Cerebellar nuclear complex (tissue), 1 donor: Measurements from ENCODE around the gene WDR81.
"Not testable (repeated sequence)": the region's sequence is repeated elsewhere in the genome, so short reads cannot be mapped to it uniquely, and the experiment has no call there.

Experiments used
- DNase-seq, 2 experiments: peaks; one replicate each; lab custom pipeline; 2025; lab: John Stamatoyannopoulos, UW

The WDR81 gene

GRCh38 chr17:1730326-1731193 is 6.1 kb downstream of the WDR81 start:
- peak in 1 of 2 experiments; percentile 3 for DNase-seq

- DNase-seq, result no peak
These were observed 6.6 kb downstream of the WDR81 start for GRCh38 chr17:1731194-1731506.

- DNase-seq, result no peak
These were observed 7.8 kb downstream of the WDR81 start for GRCh38 chr17:1732241-1732832.

GRCh38 chr17:1732833-1733321 is 8.4 kb downstream of the WDR81 start:
- DNase-seq, result no peak

DNA sequence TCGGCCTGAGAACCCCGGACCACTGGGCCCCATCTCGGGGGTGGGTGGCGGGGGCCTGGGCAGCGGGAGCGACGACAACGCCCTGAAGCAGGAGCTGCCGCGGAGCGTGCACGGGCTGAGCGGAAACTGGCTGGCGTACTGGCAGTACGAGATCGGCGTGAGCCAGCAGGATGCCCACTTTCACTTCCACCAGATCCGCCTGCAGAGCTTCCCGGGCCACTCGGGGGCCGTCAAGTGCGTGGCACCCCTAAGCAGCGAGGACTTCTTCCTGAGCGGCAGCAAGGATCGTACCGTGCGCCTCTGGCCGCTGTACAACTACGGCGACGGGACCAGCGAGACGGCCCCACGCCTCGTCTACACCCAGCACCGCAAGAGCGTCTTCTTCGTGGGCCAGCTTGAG is 9.3 kb downstream of the WDR81 start:
- no peak for DNase-seq

DNA sequence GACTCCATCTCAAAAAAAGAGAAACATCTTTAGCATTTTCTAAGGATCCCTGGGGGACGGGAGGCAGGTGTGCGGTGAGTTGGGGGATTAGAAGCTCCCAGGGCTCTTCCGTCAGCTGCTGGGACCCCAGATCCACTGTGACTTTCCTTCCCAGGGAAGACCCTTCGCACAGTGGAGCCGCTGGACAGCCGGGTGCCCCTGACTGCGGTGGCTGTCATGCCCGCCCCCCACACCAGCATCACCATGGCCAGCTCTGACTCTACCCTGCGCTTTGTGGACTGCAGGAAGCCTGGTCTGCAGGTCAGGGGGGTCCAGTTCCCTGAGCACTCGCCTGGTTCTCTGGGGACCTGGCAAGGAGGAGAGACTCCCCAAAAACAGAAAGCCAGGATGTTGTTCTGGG is 10.9 kb downstream of the WDR81 start:
- DNase-seq, result no peak

DNA sequence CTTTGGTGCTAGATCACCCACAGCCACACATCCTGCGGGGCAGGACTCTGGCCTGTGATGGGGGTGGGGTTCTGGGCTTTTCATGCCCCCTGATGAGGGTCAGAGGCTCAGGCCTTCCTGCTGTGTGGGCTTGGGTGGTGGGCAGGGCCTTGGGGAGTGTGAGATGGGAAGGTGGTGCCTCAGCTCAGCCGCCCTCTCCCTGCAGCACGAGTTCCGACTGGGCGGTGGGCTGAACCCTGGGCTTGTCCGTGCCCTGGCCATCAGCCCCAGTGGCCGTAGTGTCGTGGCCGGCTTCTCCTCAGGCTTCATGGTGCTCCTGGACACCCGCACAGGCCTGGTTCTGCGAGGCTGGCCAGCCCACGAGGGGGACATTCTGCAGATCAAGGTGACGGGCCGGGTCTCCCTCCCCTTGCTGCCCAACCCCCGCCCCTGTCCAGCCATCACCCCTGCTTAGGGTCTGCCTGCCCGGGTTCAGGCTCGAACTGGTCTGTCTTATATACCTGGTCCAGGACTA is 11.4 kb downstream of the WDR81 start:
- DNase-seq, result no peak

DNA sequence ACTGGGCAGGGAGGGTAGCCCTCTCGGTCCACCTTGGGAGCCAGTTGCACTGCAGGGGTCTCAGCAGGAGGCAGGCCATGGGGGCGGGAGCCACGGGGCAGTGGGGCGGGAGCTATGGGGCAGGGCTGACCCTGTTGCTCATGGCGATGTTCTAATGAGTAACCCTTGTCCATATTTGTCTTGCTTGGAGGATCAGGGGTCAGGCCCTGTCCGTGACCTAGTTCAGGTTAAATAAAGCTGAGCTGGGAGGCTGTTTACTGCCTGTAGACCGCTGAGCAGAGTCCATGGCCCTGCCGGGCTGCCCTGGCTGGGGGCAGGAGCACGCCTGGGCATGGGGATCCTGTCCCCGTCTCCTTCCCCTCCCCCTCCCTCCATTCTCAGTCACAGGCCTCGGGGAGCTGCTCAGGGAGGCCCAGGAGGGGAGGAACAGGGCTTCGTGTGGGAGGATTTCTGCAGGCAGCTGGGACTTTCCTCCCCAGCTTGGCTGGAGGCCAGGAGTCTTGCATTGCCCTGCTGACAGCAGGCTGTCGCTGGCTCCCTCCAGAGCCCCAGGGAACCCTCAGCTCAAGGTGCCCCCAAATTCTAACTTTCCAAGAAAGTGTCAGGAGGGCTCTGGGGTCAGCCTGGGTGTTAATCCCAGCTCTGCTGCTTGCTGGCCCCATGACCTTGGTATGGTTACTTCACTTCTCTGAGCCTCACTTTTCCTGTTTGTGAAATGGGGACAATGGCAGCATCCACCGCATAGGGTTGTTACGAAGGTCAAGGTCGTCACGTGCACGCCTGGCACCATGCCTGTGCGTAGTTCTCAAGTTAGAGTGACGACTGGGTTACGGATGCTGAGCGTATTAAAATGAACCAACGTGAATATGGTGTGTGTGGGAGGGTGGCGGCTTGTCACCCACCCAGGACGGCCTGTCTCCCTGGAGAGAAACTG is 12.1 kb downstream of the WDR81 start:
- DNase-seq, result no peak

DNA sequence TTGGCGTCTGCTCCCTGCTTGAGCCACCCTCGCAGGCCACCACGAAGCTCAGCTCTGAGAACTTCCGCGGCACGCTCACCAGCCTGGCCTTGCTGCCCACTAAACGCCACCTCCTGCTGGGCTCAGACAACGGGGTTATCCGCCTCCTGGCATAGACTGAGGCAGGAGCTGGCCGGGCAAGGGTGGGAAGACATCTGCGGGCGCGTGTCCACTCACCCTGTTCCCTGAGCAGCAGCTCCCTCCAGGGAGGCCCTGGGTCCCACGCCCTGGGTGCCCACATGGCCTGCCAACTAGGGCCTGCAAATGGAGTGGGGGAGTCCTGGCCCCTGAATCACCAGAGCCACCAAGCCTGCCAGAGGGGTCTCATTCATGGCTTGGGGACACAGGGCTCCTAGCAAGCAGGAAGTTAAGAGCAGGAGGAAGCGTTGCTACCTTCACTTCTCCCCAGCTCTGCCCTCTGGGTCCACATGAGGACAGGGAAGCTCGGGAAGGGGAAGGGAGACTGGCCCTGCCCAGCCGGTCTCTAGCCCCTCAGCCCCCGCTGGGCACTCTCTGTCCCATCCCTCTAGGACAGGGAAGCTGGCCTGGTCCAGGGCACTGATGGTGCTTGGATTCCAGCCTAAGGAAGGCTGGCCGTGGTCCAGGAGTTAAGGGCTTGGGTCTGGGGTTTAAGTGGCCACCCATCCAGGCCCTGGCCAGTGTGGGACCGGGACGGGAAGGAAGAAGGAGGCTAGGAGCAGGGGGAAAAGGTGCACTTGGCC is 13.2 kb downstream of the WDR81 start:
- DNase-seq, result no peak

GRCh38 chr17:1741899-1742298 is 17.4 kb downstream of the WDR81 start:
- not testable (repeated sequence) for DNase-seq

GRCh38 chr17:1742371-1743087 is 18.0 kb downstream of the WDR81 start, which contains the start of gene SERPINF2:
SERPINF2 (plus strand) TSS chr17:1742871; CDS start chr17:1744996, 2,125 bp downstream.
- no peak for DNase-seq

- DNase-seq, result no peak
These were observed 18.6 kb downstream of the WDR81 start for GRCh38 chr17:1743088-1743439.

GRCh38 chr17:1744551-1745512 is 20.3 kb downstream of the WDR81 start:
- DNase-seq, result no peak

DNA sequence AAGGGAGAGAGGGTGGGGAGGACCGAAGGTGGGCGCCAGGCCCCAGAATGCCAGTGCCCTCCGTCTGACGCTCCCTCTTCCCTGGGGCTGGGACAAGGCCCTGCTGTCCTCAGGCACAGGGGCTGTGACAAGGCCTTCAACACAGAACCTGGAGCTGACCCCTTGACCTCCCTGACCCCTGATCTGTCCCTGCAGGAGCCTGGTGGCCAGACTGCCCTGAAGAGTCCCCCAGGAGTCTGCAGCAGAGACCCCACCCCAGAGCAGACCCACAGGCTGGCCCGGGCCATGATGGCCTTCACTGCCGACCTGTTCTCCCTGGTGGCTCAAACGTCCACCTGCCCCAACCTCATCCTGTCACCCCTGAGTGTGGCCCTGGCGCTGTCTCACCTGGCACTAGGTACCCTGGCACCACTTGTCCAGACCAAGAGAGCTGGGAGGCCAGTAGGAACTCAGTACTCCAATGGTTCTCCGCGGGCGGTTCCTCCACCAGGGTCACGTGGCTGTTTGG is 21.1 kb downstream of the WDR81 start:
- DNase-seq, result no peak

- no peak for DNase-seq
These were observed 22.6 kb downstream of the WDR81 start for GRCh38 chr17:1746975-1747543.

DNA sequence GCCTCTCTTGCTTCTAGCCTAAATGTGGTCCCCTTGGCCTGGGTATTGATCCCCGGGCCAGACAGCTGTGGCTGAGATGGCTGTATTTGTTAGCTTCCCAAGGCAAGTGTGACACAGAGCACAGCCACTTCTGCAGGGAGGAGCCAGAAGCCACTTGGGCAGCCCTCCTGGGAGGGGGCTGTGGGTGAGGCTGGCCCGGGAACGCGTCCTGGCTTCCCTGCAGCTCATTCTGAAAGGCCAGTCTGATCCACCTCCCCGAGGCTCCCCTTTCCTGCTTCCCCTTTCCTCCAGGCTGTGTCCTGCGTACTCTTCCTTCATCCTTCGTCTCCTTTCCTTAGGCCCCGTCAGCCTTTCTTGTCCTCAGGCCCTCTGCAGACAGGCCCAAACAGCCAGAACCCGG is 26.1 kb downstream of the WDR81 start:
- no peak for DNase-seq

DNA sequence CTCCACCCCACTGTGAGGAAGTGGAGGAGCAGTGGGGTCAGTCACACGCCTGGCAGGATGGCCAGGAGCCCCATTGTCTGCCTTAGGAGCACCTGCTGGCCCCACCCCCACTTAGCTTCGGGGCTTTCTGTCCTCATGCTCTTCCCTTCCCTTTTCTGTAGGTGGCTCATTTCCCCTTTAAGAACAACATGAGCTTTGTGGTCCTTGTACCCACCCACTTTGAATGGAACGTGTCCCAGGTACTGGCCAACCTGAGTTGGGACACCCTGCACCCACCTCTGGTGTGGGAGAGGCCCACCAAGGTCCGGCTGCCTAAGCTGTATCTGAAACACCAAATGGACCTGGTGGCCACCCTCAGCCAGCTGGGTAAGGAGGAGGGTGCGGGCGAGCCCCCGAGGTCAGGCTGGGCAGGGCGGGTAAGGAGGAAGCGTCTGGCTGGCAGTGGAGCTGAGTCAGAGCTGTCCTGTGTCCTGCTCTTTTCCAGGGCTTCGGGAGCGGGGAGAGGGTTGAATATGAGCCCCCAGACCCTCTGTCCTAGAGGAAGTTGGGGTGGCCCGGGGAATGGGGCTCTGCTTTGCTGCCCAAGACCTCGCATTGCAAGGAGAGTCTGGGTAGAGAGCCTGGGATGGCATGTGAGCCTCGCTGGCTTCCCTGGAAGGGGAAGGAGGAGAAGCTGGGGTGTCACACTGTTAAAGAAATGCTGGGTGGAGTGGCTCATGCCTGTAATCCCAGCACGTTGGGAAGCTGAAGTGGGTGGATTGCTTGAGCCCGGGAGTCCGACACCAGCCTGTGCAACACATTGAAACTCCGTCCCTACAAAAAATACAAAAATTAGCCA is 28.1 kb downstream of the WDR81 start:
- no peak for DNase-seq

DNA sequence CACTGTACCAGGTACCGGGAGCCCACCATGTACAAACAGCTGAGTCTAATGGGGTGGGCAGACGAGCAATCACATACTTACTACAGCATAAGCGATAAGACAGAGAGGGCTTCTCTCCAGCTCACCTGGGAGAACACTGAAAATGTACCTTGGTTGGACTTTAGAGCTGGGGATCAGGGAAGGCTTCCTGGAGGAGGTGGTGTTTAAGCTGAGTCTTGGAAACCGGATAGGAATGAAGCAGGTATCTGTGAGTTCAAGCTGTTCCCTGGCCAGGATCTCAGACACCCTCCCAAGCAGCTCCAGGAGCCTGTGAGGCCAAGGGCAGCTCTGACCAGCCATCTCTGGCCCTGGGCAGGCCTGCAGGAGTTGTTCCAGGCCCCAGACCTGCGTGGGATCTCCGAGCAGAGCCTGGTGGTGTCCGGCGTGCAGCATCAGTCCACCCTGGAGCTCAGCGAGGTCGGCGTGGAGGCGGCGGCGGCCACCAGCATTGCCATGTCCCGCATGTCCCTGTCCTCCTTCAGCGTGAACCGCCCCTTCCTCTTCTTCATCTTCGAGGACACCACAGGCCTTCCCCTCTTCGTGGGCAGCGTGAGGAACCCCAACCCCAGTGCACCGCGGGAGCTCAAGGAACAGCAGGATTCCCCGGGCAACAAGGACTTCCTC is 29.4 kb downstream of the WDR81 start:
- no peak for DNase-seq
